Stimulated activated naive CD8-positive, alpha-beta T cell treated with anti-CD3 and anti-CD28 coated beads, Interleukin-15, Interleukin-2, amounts not matched to agents 100 ng/mL and 50 ng/mL, for 24 hours (primary cell): ENCODE results near the gene RNPEP.
"Not testable (repeated sequence)": the region's sequence is repeated elsewhere in the genome, so short reads cannot be mapped to it uniquely, and the experiment has no call there.

Experiments used
- H3K27ac Mint-ChIP-seq: one replicate; pipeline ENCODE4 v1.8.0; 2021; ENCODE audit warnings: mild to moderate bottlenecking, mixed read lengths
- H3K27me3 Mint-ChIP-seq: one replicate; pipeline ENCODE4 v1.8.0; 2021; ENCODE audit warnings: mixed read lengths
- H3K36me3 Mint-ChIP-seq: one replicate; pipeline ENCODE4 v1.8.0; 2021; ENCODE audit warnings: low read depth, mixed read lengths
- H3K4me1 Mint-ChIP-seq: one replicate; pipeline ENCODE4 v1.8.0; 2021; ENCODE audit warnings: low read depth, mixed read lengths
- H3K4me3 Mint-ChIP-seq: one replicate; pipeline ENCODE4 v1.8.0; 2021; ENCODE audit warnings: mild to moderate bottlenecking, mixed read lengths
- H3K9me3 Mint-ChIP-seq: one replicate; pipeline ENCODE4 v1.8.0; 2021; ENCODE audit warnings: mixed read lengths

The RNPEP gene

DNA sequence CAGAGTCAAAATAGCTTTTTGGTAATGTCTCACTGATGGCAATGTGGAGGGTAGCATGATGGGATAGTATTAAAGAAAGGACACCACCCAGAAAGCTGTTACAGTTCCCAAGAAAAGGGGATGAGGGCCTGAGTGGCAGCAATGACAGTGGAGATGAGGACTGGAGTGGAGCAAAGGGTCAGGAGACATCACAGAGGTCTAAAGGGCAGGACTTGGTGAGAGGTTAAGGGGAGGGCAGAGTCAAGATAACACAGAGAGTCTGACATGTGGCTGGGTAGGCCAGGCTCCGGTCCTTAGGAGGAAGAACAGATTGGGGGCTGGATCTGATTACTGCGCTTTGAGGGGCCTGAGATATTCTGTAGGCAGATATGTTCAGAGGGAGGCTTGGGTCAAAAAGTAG, 47.3 kb downstream of the RNPEP start:
- Mint-ChIP-seq H3K4me3 (no peak overlapping the region), H3K36me3 (no peaks in the 10 kb centered on the region), H3K4me1 (no peaks in the 10 kb centered on the region), H3K27me3 (peaks cover 4% of the 10 kb centered on the region), H3K27ac (no peak overlapping the region), H3K9me3 (no peaks in the 10 kb centered on the region)

DNA sequence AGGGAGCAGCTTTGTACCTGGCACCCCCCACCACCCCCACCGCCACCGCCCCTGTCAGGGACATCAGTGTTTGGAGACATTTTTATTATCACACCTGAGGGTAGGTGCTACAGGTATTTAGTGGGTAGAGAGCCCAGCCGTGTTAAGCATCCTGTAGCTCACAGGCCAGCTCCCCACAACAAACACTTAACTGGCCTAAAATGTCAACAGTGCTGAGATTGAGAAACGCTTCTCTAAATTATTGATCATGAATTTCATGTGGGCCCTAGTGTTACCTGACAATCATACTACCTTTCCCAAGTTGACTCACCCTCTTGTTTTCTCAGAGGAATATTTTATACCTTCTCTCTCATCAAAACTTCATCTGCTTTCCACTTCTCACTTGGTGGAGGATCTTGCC, 49.3 kb downstream of the RNPEP start:
- peaks cover 4% of the 10 kb centered on the region for H3K27me3 Mint-ChIP-seq
- H3K4me1 Mint-ChIP-seq, result no peaks in the 10 kb centered on the region
- H3K27ac Mint-ChIP-seq, result no peak overlapping the region
- H3K36me3 Mint-ChIP-seq, result no peaks in the 10 kb centered on the region
- no peaks in the 10 kb centered on the region for H3K9me3 Mint-ChIP-seq
- no peak overlapping the region for H3K4me3 Mint-ChIP-seq

DNA sequence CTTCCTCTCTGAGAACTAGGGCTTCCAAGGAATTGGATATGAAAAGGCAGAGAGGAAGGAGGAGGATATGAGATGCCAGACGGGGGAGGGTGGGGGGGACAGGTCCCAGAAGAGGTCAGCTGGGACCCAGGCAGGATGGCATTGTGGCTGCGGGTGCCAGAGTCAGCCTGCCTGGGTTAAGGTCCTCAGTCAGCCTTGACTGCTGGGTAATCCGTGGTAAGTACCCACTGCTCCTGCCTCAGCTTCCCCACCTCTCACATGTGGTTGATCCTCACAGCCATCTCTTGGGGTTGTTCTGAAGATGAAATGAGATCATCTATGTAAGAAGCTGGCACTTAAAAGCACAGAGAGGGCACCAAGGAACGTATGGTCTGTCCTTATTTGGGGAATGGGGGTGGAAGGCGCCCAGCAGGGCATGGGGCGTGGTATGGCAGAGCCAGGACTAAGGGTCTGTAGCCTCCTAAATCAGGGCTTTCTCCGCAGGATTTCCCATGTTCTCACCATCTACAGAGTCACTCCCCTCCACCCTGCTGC, 51.8 kb downstream of the RNPEP start:
- Mint-ChIP-seq H3K27ac (no peak overlapping the region), H3K36me3 (no peaks in the 10 kb centered on the region), H3K4me3 (no peak overlapping the region), H3K9me3 (no peaks in the 10 kb centered on the region), H3K4me1 (no peaks in the 10 kb centered on the region), H3K27me3 (peaks cover 4% of the 10 kb centered on the region)

DNA sequence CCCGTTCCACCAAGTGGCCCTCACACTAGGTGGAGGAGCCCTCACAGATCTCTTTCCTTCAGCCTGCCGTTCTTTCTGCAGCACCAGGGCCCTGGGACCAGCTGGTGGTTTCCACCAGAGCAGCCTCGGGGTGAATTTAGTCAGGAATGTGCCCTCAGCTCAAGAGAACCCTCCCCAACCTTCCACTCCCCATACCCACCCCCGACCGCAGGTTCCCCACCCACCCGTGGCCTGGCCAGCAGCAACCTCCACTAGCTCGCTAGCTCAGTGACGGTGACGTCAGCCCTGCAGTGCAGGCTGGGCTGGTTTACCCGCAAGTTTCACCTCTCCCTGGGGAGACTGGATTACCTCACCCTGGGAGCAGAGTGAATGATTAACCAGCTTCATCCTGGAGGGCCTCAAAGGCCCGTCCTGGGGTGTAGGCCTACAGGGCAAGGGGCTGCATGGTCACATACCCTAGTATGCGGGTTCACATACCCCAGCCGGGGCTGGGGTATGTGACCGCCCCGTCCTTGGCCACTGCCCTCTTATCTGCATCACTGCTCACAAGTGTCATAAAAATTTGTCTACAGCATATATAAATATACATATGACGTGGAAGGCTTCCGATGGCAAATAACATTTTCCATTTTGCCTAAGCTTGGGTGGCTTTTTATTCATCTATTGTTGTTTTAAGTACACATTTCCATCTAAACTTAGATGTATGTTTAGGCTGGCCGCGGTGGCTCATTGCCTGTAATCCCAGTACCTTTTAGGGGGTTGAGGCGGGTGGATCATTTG, 52.4 kb downstream of the RNPEP start:
- no peak overlapping the region for H3K27ac Mint-ChIP-seq
- no peaks in the 10 kb centered on the region for H3K4me1 Mint-ChIP-seq
- no peak overlapping the region for H3K4me3 Mint-ChIP-seq
- no peaks in the 10 kb centered on the region for H3K36me3 Mint-ChIP-seq
- no peaks in the 10 kb centered on the region for H3K9me3 Mint-ChIP-seq
- H3K27me3 Mint-ChIP-seq, result peaks cover 4% of the 10 kb centered on the region

DNA sequence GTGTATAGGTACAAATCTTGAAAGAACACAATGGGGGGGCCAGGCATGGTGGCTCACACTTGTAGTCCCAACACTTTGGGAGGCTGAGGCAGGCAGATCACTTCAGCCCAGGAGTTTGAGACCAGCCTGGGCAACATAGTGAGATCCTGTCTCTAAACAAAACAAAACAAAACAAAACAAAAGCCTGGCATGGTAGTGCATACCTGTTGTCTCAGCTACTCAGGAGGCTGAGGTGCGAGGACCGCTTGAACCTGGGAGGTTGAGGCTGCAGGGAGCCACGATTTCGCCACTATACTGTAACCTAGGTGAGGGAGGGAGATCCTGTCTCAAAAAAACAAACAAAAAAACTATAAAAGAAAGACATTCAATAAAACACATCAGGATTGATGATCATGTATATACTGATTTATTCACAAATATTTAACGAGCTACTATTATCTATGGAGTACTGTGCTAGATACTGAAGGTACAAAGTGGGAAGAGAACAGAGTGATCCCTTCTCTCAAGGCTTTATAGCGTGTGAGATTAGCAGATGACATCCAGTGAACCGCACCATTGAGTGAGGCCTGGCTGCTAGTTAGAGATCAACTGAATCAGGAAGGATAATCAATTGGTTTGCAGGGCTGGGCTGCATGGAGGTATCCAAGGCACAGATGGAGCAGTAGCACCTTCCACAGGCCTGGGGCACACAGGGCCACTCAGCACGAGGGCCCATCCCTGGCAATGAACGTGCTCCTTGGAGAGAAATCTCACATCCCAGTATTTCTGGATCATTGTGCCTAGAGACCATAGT, 54.3 kb downstream of the RNPEP start:
- no peaks in the 10 kb centered on the region for H3K4me1 Mint-ChIP-seq
- H3K4me3 Mint-ChIP-seq, result no peak overlapping the region
- H3K27ac Mint-ChIP-seq, result no peak overlapping the region
- H3K9me3 Mint-ChIP-seq, result no peaks in the 10 kb centered on the region
- H3K27me3 Mint-ChIP-seq, result peaks cover 4% of the 10 kb centered on the region
- H3K36me3 Mint-ChIP-seq, result no peaks in the 10 kb centered on the region

DNA sequence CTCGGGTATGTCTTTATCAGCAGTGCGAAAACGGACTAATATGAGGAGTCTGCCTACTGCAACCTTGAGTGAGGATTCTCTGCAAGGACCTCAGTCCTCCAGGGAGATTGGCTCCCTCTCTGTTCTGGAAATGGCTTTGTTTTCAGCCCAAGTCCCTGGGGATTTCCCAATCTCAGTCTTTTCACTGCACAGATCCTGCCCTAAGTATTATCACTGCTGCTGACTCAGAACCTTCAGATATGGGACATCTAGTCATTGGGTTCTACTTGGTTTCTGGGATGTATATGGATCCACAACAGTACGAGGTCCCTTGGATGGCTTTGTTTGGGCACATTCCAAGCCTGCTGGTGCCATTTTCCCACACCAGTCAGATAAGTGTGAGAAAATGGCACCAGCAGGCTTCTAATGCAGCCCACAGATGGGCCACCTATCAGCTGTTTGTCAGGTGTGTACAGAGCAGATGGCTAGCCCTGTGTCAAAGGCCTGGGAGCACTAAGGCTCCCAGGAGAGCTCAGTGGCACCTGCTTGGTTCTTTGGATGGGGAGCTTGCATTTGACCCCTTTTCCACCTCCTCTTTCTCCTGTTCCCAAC, 55.4 kb downstream of the RNPEP start:
- no peaks in the 10 kb centered on the region for H3K36me3 Mint-ChIP-seq
- no peak overlapping the region for H3K27ac Mint-ChIP-seq
- no peak overlapping the region for H3K4me3 Mint-ChIP-seq
- no peaks in the 10 kb centered on the region for H3K4me1 Mint-ChIP-seq
- peaks cover 4% of the 10 kb centered on the region for H3K27me3 Mint-ChIP-seq
- no peaks in the 10 kb centered on the region for H3K9me3 Mint-ChIP-seq

DNA sequence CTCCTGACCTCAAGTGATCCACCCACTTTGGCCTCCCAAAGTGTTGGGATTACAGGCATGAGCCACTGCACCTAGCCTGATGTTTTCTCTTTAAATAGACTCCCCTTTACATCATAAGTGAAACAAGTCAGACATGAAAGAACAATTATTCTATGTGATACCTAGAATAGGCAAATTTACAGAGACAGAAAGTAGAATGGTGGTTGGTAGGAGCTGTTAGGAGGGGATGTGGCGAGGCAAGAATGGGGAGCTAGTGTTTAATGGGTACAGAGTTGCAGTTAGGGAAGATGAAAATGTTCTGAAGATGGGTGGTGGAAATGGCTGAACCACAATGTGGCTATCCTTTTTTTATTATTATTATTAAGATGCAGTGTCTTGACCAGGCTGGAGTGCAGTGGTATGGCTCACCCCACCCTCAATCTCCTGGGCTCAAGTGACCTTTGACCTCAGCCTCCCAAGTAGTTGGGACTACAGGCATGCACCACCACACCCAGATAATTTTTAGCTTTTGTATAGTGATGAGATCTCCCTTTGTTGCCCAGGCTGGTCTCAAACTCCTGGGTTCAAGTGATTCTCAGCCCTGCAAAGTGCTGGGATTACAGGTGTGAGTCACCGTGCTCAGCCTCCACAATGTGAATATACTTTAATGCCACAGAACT, 56.4 kb downstream of the RNPEP start:
- H3K4me1 Mint-ChIP-seq, result no peaks in the 10 kb centered on the region
- H3K27me3 Mint-ChIP-seq, result peaks cover 4% of the 10 kb centered on the region
- H3K27ac Mint-ChIP-seq, result no peak overlapping the region
- H3K9me3 Mint-ChIP-seq, result no peaks in the 10 kb centered on the region
- no peaks in the 10 kb centered on the region for H3K36me3 Mint-ChIP-seq
- no peak overlapping the region for H3K4me3 Mint-ChIP-seq

DNA sequence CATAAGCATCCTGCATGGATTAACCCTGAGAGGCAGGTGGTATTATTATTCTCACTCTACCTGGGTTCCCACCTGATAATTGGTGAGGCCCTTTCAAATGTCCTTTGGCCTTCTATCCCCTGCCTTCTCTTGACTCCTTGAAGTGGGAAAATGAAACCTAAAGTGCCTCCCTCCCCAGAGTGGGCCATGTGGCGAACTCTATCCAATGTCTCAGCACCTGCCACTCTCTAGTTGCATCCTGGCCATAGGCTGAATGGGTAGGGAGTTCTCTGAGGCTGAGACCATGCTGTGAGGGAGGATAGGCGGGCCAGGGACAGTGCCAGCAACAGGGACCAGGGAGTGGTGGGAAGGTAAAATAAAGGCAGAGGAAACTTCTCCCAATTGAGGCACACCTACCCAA, 63.3 kb downstream of the RNPEP start:
- Mint-ChIP-seq H3K9me3 (no peaks in the 10 kb centered on the region), H3K36me3 (no peaks in the 10 kb centered on the region), H3K4me1 (no peaks in the 10 kb centered on the region), H3K27me3 (peaks cover 9% of the 10 kb centered on the region), H3K27ac (no peak overlapping the region), H3K4me3 (no peak overlapping the region)

DNA sequence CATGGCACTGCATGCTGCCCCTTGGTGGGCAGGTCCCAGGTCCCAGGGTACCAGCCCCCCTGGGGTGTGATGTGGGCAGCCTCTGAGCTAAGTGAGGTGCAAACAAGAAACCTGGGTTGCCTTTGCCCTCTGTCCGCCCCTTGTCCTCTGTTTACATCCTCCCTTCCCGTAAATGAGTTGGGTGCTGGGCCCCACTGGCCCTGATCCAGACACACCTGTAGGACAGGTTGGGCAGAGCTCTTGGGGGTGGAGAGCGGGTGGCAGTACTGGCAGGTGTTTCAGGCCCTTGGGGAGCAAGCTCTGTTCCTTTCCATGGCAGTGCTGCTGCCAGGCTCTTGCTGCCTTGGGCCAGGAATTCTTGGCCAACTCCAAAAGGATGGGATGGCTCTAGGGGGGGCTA, 63.8 kb downstream of the RNPEP start:
- Mint-ChIP-seq H3K9me3 (no peaks in the 10 kb centered on the region), H3K4me3 (no peak overlapping the region), H3K27ac (no peak overlapping the region), H3K36me3 (no peaks in the 10 kb centered on the region), H3K4me1 (no peaks in the 10 kb centered on the region), H3K27me3 (peaks cover 9% of the 10 kb centered on the region)

DNA sequence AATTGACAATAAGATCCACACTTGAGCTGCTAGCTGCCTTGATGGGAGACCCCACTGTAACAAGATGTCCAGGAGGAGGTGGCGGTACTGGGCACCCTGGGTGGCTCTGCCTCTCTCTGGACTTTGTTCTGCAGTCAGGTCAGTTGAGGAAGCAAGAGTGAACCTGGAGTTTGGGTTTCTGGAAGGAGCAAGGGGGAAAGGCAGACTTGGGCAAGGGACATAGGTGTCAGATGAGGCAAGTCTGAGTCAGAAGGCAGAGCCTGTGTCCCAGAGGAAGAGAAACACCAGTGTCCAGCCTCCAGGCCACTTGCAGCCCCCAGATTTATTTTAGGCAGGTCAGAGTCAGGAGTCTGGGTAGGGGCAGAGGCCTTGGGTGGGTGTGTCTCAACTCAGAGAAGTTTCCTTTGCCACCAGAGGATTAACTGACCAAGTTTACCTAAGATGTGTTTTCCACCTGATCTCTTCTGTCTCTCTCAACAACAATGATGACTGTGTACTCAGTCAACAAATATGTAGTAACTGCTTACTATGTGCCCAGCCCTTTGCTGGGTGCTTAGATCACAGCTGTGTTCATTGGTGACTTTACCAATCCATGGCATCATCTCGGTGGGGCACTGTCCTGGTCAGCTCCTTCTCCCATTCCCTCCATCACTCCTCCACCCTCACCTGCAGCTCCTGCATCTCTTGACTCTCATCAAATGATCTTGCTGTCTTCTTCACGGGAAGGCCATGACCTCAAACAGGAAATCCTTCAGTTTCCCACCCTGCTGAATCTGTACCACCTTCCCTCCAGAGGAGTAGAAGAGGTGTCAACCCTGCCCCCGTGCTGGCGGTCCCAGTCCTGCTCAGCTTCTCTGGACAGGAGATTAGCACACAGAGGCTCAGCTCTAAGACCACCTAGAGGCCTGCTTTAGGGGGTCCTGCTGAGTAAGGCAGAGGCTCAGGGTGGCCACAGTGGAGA, 64.6 kb downstream of the RNPEP start:
- Mint-ChIP-seq H3K36me3 (no peaks in the 10 kb centered on the region), H3K4me3 (no peak overlapping the region), H3K27ac (no peak overlapping the region), H3K4me1 (no peaks in the 10 kb centered on the region), H3K27me3 (peaks cover 9% of the 10 kb centered on the region), H3K9me3 (no peaks in the 10 kb centered on the region)

DNA sequence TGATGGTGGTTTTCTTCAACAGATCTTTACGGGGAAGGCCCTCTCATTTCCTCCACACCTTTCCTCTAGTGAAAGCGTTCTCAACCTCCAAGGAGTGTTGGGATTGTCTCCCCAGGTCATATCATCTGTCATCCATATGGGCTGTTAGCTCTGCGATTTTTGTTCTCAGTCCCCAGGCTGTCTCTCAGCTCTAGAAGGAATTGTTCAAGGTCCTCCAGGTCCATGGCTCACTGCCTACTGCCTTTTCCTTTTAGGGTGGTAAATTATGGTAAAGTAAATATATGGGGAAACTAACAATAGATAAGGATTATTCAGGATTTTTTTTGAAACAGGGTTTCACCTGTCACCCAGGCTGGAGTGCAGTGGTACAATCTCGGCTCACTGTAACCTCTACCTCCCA, 65.5 kb downstream of the RNPEP start:
- H3K27me3 Mint-ChIP-seq, result peaks cover 9% of the 10 kb centered on the region
- H3K4me1 Mint-ChIP-seq, result no peaks in the 10 kb centered on the region
- no peak overlapping the region for H3K4me3 Mint-ChIP-seq
- H3K36me3 Mint-ChIP-seq, result no peaks in the 10 kb centered on the region
- no peak overlapping the region for H3K27ac Mint-ChIP-seq
- H3K9me3 Mint-ChIP-seq, result no peaks in the 10 kb centered on the region

DNA sequence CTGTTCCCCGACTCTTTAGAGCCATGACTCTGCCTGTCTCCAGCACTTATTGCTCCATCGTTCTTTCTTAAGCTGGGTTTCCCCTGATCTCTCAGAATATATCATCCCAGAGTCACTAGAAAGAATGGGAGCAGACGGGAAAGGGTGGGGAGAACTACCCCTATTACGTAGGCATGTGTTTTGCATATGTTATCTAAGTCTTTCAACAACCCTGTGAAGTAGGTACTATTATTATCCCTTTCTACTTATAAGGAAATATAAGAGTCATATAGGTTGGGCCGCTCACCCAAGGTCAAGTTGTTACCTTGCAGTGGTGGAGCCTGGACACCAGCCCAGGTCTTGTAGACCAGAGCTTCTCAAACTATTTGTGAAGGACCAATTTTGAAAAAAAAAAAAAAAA, 66.7 kb downstream of the RNPEP start:
- no peaks in the 10 kb centered on the region for H3K36me3 Mint-ChIP-seq
- no peaks in the 10 kb centered on the region for H3K9me3 Mint-ChIP-seq
- H3K27ac Mint-ChIP-seq, result no peak overlapping the region
- H3K4me3 Mint-ChIP-seq, result no peak overlapping the region
- peaks cover 6% of the 10 kb centered on the region for H3K27me3 Mint-ChIP-seq
- no peaks in the 10 kb centered on the region for H3K4me1 Mint-ChIP-seq

DNA sequence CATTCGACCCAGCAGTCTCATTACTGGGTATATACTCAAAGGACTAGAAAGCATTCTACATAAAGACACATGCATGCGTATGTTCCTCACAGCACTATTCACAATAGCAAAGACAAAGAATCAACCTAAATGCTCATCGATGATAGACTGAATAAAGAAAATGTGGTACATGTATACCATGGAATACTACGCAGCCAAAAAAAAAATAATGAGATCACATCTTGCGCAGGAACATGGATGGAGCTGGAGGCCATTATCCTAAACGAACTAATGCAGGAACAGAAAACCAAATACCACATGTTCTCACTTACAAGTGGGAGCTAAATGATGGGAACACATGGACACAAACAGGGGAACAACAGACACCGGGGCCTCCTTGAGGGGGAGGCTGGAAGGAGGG, 71.6 kb downstream of the RNPEP start:
- Mint-ChIP-seq H3K27me3 (no peaks in the 10 kb centered on the region), H3K4me1 (no peaks in the 10 kb centered on the region), H3K9me3 (no peaks in the 10 kb centered on the region), H3K27ac (no peak overlapping the region), H3K4me3 (no peak overlapping the region), H3K36me3 (no peaks in the 10 kb centered on the region)

DNA sequence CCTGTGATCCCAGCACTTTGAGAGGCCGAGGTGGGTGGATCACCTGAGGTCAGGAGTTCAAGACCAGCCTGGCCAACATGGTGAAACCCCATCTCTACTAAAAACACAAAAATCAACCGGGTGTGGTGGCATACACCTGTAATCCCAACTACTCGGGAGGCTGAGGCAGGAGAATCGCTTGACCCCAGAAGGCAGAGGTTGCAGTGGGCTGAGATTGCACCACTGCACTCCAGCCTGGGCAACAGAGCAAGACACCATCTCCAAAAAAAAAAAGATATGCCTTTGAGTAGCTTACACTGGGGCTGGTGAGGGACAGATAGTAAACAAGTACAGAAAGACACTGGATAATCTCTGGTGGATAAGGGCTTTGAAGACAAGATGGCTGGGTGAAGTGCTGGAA, 72.2 kb downstream of the RNPEP start:
- H3K4me3 Mint-ChIP-seq, result not testable (repeated sequence)

More for the DNA sequence above, 72.2 kb downstream of the RNPEP start:
- H3K9me3 Mint-ChIP-seq, H3K4me1 Mint-ChIP-seq, H3K27me3 Mint-ChIP-seq, H3K27ac Mint-ChIP-seq, H3K36me3 Mint-ChIP-seq: not testable (repeated sequence)
